ENCODE data around the gene RNMT. TPM values are rescaled to one million over a fixed set of nuclear protein-coding genes. Genes with fewer than 3 reads are reported as not detected.
"Not testable (repeated sequence)": the region's sequence is repeated elsewhere in the genome, so short reads cannot be mapped to it uniquely, and the experiment has no call there.

Gene RNMT
- total RNA-seq, 1 donor from 2014 or later = 40.8 TPM

DNA sequence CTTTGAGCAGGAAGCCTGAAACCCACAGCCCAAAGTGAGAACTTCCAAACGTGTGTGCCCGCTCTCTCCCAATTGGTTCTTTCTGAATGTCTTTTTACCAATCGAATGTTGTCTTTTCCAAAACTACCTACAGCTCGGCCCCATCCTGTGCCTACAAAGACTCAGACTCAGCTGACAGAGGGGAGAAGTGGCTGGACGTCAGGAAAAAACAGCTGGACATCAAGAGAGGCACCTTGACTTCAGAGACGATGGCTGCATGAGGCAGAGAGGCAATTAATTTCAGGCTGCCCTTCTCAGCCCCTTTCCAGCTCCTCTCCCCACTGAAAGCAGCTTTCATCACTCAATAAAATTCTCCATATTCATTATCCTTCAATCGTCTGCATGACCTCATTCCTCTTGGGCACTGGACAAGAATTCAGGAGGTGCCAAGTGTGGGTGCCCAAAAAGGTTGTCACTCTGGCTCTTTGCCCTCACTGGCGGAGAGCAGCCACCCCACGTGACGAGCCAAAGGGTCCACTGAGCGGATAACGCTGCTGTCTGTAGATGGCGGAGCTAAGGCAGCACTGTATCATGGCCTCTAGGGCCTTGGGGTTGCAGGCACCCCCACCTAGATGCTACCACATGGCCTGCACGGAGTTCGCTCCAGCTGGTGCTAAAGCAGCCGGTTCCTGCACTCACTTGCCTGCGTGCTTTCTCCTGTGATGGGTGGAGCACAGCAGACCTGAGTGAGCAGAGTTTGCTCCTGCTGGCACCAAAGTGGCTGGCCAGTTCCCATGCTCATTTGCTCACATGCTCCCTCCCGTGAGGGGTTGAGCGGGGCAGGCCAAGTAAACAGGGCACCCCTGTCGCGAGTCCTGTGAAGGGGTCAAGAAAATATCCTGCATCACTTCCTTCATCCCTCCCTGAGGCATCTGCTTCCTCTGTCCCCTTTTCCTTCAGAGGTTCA lies 38.0 kb upstream of the RNMT start:
- Mint-ChIP-seq H3K27me3 (no peaks in the 10 kb centered on the region), H3K4me1 (ENCODE audit: unreplicated experiment) (no peaks in the 10 kb centered on the region), H3K27ac (no peak overlapping the region), H3K9me3 (peaks cover 4% of the 10 kb centered on the region), H3K36me3 (peaks cover 22% of the 10 kb centered on the region), H3K4me3 (no peak overlapping the region)
- no peak for DNase-seq (ENCODE audit: extremely low spot score, unreplicated experiment)
- TF ChIP-seq CTCF (conservative IDR thresholded peaks at IDR 0.05) = no peak

DNA sequence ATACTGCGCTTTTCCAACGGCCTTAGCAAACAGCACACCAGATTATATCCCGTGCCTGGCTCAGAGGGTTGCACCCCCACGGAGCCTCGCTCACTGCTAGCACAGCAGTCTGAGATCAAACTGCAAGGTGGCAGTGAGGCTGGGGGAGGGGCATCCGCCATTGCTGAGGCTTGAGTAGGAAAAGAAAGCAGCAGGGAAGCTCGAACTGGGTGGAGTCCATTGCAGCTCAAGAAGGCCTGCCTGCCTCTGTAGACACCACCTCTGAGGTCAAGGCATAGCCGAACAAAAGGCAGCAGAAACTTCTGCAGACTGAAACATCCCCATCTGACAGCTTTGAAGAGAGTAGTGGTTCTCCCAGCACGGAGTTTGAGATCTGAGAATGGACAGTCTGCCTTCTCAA lies 36.4 kb upstream of the RNMT start:
- H3K9me3 Mint-ChIP-seq; H3K27ac Mint-ChIP-seq; H3K4me3 Mint-ChIP-seq; DNase-seq (ENCODE audit: extremely low spot score, unreplicated experiment); H3K4me1 Mint-ChIP-seq (ENCODE audit: unreplicated experiment); H3K27me3 Mint-ChIP-seq: not testable (repeated sequence)
- H3K36me3 Mint-ChIP-seq = peaks cover 15% of the 10 kb centered on the region

- peaks cover 12% of the 10 kb centered on the region for H3K9me3 Mint-ChIP-seq
- H3K27ac Mint-ChIP-seq; H3K27me3 Mint-ChIP-seq; H3K4me1 Mint-ChIP-seq (ENCODE audit: unreplicated experiment); DNase-seq (ENCODE audit: extremely low spot score, unreplicated experiment); H3K4me3 Mint-ChIP-seq: not testable (repeated sequence)
- peaks cover 14% of the 10 kb centered on the region for H3K36me3 Mint-ChIP-seq
These were observed 31.1 kb upstream of the RNMT start for GRCh38 chr18:13695337-13695736.

GRCh38 chr18:13696961-13697360 lies 29.5 kb upstream of the RNMT start:
- no peak overlapping the region for H3K27ac Mint-ChIP-seq
- no peaks in the 10 kb centered on the region for H3K27me3 Mint-ChIP-seq
- no peaks in the 10 kb centered on the region for H3K4me1 Mint-ChIP-seq (ENCODE audit: unreplicated experiment)
- no peak for DNase-seq (ENCODE audit: extremely low spot score, unreplicated experiment)
- H3K36me3 Mint-ChIP-seq = peaks cover 17% of the 10 kb centered on the region
- peaks cover 15% of the 10 kb centered on the region for H3K9me3 Mint-ChIP-seq
- TF ChIP-seq CTCF (conservative IDR thresholded peaks at IDR 0.05) = no peak
- no peak overlapping the region for H3K4me3 Mint-ChIP-seq

GRCh38 chr18:13700153-13700552 lies 26.3 kb upstream of the RNMT start:
- Mint-ChIP-seq H3K27me3 (no peaks in the 10 kb centered on the region), H3K9me3 (peaks cover 15% of the 10 kb centered on the region), H3K4me3 (no peak overlapping the region), H3K36me3 (peaks cover 24% of the 10 kb centered on the region), H3K4me1 (ENCODE audit: unreplicated experiment) (no peaks in the 10 kb centered on the region), H3K27ac (no peak overlapping the region)
- no peak for DNase-seq (ENCODE audit: extremely low spot score, unreplicated experiment)
- TF ChIP-seq CTCF (conservative IDR thresholded peaks at IDR 0.05) = no peak

GRCh38 chr18:13703899-13704298 lies 22.6 kb upstream of the RNMT start:
- Mint-ChIP-seq H3K9me3 (peaks cover 13% of the 10 kb centered on the region), H3K27me3 (no peaks in the 10 kb centered on the region), H3K36me3 (peaks cover 15% of the 10 kb centered on the region), H3K4me1 (ENCODE audit: unreplicated experiment) (no peaks in the 10 kb centered on the region), H3K4me3 (no peak overlapping the region), H3K27ac (no peak overlapping the region)
- no peak for TF ChIP-seq CTCF (conservative IDR thresholded peaks at IDR 0.05)
- DNase-seq (ENCODE audit: extremely low spot score, unreplicated experiment) = no peak
